Kidney epithelial cell (primary cell): ENCODE results near the gene SH3RF3. TPM values are rescaled to one million over a fixed set of nuclear protein-coding genes. Genes with fewer than 3 reads are reported as not detected.

Source experiments
- DNase-seq: peaks from one replicate; pipeline ENCODE4 v3.0.0-alpha.2; 2010; ENCODE audit warnings: low read depth
- H3K27me3 ChIP-seq: 2 replicates; pipeline ENCODE4 v1.6.0; 2011; ENCODE audit warnings: low read length; ENCODE audit not compliant: control insufficient read depth, insufficient read depth
- H3K36me3 ChIP-seq: 2 replicates; pipeline ENCODE4 v1.5.1; 2011; ENCODE audit warnings: low read length; ENCODE audit not compliant: control insufficient read depth, insufficient read depth
- H3K4me3 ChIP-seq: 2 replicates; pipeline ENCODE4 v1.5.1; 2011; ENCODE audit warnings: low read depth, mild to moderate bottlenecking, control low read depth, low read length
- total RNA-seq: library from RNA; depleted of rRNA; stranded (reverse); fragments of >200 nt; gene quantifications from 2 replicates; pipeline ENCODE4 v1.2.3, GENCODE V29; 2015
- TF ChIP-seq, protein P1 (sequence below): IDR thresholded peaks from 2 replicates; pipeline ENCODE4 v1.5.1; 2011; ENCODE audit warnings: mild to moderate bottlenecking, moderate library complexity, low read length, control low read depth, inconsistent platforms; ENCODE audit not compliant: insufficient read depth, poor library complexity, severe bottlenecking

The SH3RF3 gene
- total RNA-seq, 1 donor from 2014 or later = 9.6 TPM

DNA sequence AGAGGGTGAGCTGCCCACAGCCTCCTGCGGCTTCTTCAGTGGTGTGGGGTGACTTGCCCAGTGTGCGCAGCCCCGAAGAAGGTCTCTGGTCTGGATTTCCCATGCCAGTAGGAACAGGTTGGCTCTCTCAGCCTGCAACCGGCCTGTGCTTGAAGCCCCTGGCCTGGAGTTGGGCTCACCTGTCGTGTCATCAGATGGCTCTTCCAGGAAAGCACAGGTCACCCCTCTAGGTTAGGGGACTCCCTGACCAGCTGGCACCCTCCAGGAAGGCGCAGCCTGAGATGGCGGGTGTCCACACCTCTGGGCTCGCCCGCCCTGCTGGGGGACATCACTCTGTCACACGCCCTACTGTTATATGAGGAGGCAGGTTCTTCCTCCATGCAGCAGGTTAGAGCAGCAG lies 304.9 kb downstream of the SH3RF3 start:
- TF ChIP-seq, protein P1, sequence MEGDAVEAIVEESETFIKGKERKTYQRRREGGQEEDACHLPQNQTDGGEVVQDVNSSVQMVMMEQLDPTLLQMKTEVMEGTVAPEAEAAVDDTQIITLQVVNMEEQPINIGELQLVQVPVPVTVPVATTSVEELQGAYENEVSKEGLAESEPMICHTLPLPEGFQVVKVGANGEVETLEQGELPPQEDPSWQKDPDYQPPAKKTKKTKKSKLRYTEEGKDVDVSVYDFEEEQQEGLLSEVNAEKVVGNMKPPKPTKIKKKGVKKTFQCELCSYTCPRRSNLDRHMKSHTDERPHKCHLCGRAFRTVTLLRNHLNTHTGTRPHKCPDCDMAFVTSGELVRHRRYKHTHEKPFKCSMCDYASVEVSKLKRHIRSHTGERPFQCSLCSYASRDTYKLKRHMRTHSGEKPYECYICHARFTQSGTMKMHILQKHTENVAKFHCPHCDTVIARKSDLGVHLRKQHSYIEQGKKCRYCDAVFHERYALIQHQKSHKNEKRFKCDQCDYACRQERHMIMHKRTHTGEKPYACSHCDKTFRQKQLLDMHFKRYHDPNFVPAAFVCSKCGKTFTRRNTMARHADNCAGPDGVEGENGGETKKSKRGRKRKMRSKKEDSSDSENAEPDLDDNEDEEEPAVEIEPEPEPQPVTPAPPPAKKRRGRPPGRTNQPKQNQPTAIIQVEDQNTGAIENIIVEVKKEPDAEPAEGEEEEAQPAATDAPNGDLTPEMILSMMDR = no peak
- Histone ChIP-seq H3K4me3 (no peak overlapping the region), H3K27me3 (no peaks in the 10 kb centered on the region), H3K36me3 (no peaks in the 10 kb centered on the region)
- DNase-seq = no peak

DNA sequence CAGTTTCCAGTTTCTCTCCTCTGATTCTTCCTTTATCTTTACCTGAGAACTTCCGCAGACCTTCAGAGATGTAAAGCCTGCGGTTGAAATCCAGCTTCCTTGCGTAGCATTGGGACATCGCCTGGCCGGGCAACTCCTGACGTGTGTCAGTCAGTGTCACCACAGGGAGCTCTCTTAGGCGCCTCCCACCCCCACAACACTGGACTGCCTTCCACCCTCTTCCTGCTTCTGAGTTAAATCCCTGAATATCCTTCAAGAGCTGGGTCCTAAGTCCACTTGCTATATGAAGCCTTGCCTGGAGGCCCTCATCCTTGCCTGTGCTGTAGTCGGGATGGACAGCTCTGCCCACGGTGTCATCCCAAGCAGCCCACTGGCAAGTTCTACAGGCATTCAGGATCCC lies 305.3 kb downstream of the SH3RF3 start:
- Histone ChIP-seq H3K36me3 (no peaks in the 10 kb centered on the region), H3K4me3 (no peak overlapping the region), H3K27me3 (no peaks in the 10 kb centered on the region)
- TF ChIP-seq, protein P1 = no peak
- no peak for DNase-seq

DNA sequence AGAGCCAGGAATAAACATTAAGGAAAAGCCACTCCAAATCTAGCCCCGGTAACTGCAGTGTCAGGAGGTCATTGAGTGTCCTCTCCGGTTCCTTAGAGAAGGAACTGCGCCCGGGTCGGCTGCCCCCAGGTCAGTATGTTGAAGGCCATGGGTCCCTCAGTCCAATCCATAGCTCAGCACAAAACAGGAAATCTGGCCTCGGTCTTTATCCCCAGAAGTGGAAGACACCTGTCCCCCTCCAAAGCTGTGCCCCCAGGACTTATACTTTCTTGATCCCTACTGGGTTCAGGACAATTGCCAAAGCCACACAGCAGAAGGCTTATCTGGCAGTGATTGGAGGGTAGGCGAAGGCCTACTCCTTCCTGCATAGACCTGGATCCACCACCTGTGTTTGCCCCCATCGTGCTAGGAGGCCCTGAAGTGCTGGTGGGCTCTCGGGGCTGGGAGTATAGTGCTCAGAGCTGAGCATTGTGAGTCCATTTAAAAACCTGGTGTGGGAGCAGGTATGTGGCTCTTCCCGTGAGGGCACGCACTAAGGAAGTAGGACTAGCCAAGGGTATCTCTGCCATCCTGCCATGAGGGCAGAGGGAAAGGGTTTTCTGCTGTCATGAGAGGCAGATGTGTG lies 306.2 kb downstream of the SH3RF3 start:
- Histone ChIP-seq H3K36me3 (no peaks in the 10 kb centered on the region), H3K27me3 (no peaks in the 10 kb centered on the region), H3K4me3 (no peak overlapping the region)
- TF ChIP-seq, protein P1 = no peak
- no peak for DNase-seq

DNA sequence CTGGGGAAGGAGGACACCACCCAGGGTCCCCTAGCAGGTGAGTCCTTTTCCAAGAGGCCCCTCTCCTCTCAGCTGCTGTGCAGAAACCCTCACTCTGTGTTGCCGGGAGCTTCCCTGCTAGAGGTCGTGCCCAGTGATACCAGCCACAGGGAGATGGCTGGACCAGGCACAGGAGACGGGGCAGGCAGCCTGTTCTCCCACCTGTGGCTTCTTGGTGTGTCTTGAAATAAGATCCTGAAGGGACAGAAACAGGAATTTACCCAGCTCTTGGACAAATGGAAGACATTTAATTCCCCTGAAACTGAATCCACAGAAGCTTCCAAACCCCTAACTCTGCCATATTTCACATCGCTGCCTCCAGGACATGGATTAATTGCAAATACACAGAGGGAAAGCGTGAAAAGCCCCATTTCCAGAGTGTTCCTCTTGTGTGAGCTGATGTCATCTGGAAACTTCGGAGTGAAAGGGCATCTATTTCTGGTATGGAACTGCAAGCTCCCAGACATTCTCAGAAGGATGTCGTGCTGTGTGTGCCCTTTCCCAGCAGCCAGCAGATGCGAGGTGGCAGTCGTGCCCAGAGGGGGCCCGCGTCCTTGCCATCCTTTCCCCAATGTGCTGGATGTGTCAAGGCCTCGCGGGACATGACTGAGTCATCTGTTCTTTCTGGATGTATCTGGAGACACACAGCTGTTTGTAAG lies 307.0 kb downstream of the SH3RF3 start:
- TF ChIP-seq, protein P1 = no peak
- no peaks in the 10 kb centered on the region for H3K36me3 ChIP-seq
- no peak overlapping the region for H3K4me3 ChIP-seq
- DNase-seq = no peak
- no peaks in the 10 kb centered on the region for H3K27me3 ChIP-seq

DNA sequence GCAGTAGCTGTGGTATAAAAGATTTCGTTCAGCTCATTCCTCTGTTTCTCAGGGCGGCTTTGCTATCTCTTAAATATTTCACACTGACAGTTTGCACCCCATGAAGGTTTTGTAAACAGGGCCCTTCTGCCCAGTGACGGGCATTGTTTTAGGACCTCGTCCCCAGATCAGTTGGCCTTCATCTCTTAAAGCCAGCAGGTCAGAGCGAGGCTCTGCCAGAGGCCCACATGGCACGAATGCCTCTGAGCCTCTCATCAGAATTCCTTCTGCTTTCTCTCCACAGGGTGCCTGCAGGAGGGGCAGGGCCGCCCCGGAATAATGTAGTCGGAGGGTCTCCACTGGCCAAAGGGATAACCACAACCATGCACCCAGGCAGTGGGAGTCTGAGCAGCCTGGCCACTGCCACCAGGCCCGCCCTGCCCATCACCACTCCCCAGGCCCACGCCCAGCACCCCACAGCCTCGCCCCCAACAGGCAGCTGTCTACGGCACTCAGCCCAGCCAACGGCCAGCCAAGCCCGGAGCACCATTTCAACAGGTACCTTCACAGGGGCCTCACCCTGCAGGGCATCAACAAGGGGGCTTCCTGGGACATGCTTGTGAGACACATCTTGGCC lies 307.7 kb downstream of the SH3RF3 start:
- Histone ChIP-seq H3K4me3 (no peak overlapping the region), H3K27me3 (no peaks in the 10 kb centered on the region), H3K36me3 (no peaks in the 10 kb centered on the region)
- no peak for DNase-seq
- TF ChIP-seq, protein P1 = no peak
